ENCODE data around the gene RAB7A. TPM values are rescaled to one million over a fixed set of nuclear protein-coding genes. Genes with fewer than 3 reads are reported as not detected.
"Not testable (repeated sequence)": the region's sequence is repeated elsewhere in the genome, so short reads cannot be mapped to it uniquely, and the experiment has no call there.

The RAB7A gene
- total RNA-seq, 4 donors from 2014 or later: 89.2 to 128 (median 114) TPM

- Histone ChIP-seq H3K36me3 (peaks cover 0 to 5% (median 0%) of the 10 kb centered on the region in 3 donors), H3K9me3 (no peaks in the 10 kb centered on the region), H3K4me3 (no peak overlapping the region), H3K27me3 (no peaks in the 10 kb centered on the region), H3K4me1 (peaks cover 0 to 6% (median 0%) of the 10 kb centered on the region in 4 donors), H3K27ac (no peak overlapping the region)
- WGBS, 2 donors: 84 to 86% methylated on average over 4 to 10 of the region's 10 CpGs
- DNase-seq (ENCODE audit: low spot score in 2 of 2): no peak
- TF ChIP-seq CTCF (IDR thresholded peaks at IDR 0.05) (no peak), POLR2A (IDR thresholded peaks at IDR 0.05) (no peak), EP300 (IDR thresholded peaks at IDR 0.05) (no peak)
Observed at GRCh38 chr3:128824132-128824850, 98.3 kb downstream of the RAB7A start.

- Histone ChIP-seq H3K4me3 (no peak overlapping the region), H3K9me3 (no peaks in the 10 kb centered on the region), H3K4me1 (peaks cover 0 to 6% (median 0%) of the 10 kb centered on the region in 4 donors), H3K27me3 (no peaks in the 10 kb centered on the region), H3K27ac (no peak overlapping the region), H3K36me3 (no peaks in the 10 kb centered on the region)
- 82 to 89% methylated on average over 4 of the region's 4 CpGs for WGBS, 2 donors
- TF ChIP-seq POLR2A (IDR thresholded peaks at IDR 0.05) (no peak), CTCF (IDR thresholded peaks at IDR 0.05) (no peak), EP300 (IDR thresholded peaks at IDR 0.05) (no peak)
- DNase-seq (ENCODE audit: low spot score in 2 of 2): no peak
Observed at GRCh38 chr3:128825117-128825725, 99.2 kb downstream of the RAB7A start.

GRCh38 chr3:128829087-128829486, 103.1 kb downstream of the RAB7A start:
- not testable (repeated sequence) for H3K9me3 ChIP-seq; H3K36me3 ChIP-seq; H3K27me3 ChIP-seq; H3K4me1 ChIP-seq; DNase-seq (ENCODE audit: low spot score in 2 of 2); H3K27ac ChIP-seq; H3K4me3 ChIP-seq
- 87 to 90% methylated on average over 9 of the region's 9 CpGs for WGBS, 2 donors

- H3K36me3 ChIP-seq; H3K9me3 ChIP-seq; H3K27ac ChIP-seq; H3K4me3 ChIP-seq; H3K27me3 ChIP-seq; DNase-seq (ENCODE audit: low spot score in 2 of 2); H3K4me1 ChIP-seq: not testable (repeated sequence)
- 79 to 83% methylated on average over 7 of the region's 7 CpGs for WGBS, 2 donors
Observed at GRCh38 chr3:128829925-128830625, 104.1 kb downstream of the RAB7A start.

- H3K27me3 ChIP-seq; H3K27ac ChIP-seq; H3K4me3 ChIP-seq; H3K36me3 ChIP-seq; DNase-seq (ENCODE audit: low spot score in 2 of 2); H3K9me3 ChIP-seq; H3K4me1 ChIP-seq: not testable (repeated sequence)
- 79 to 80% methylated on average over 5 of the region's 5 CpGs for WGBS, 2 donors
Observed at GRCh38 chr3:128830762-128831161, 104.8 kb downstream of the RAB7A start.

GRCh38 chr3:128832979-128833378, 107.0 kb downstream of the RAB7A start:
- not testable (repeated sequence) for DNase-seq (ENCODE audit: low spot score in 2 of 2)

GRCh38 chr3:128835096-128835495, 109.1 kb downstream of the RAB7A start:
- Histone ChIP-seq H3K27ac (no peak overlapping the region), H3K4me1 (no peaks in the 10 kb centered on the region), H3K9me3 (no peaks in the 10 kb centered on the region), H3K27me3 (no peaks in the 10 kb centered on the region), H3K36me3 (no peaks in the 10 kb centered on the region), H3K4me3 (no peak overlapping the region)
- WGBS, 2 donors: 79 to 85% methylated on average over 4 of the region's 4 CpGs
- TF ChIP-seq EP300 (IDR thresholded peaks at IDR 0.05) (no peak), POLR2A (IDR thresholded peaks at IDR 0.05) (no peak), CTCF (IDR thresholded peaks at IDR 0.05) (no peak)
- no peak for DNase-seq (ENCODE audit: low spot score in 2 of 2)

More at GRCh38 chr3:128832979-128833378, 107.0 kb downstream of the RAB7A start:
- not testable (repeated sequence) for H3K27me3 ChIP-seq, H3K4me1 ChIP-seq, H3K36me3 ChIP-seq, H3K9me3 ChIP-seq, H3K4me3 ChIP-seq, H3K27ac ChIP-seq
- 84 to 85% methylated on average over 5 of the region's 5 CpGs for WGBS, 2 donors
